ENCODE data around the gene RAB44.

GRCh38 chr6:36752187-36752885 lies 54.7 kb downstream of the RAB44 start:
- TF ChIP-seq FOS (IDR thresholded peaks at IDR 0.05; ENCODE audit: low read depth, low read length) (no peak), BHLHE40 (IDR thresholded peaks at IDR 0.05; ENCODE audit: low read depth, low read length) (no peak), MXI1 (IDR thresholded peaks at IDR 0.05; ENCODE audit: borderline replicate concordance, low read depth, low read length) (no peak), POLR2A (IDR thresholded peaks at IDR 0.05; ENCODE audit: low read depth, low read length) (no peak), NFE2L2 (IDR thresholded peaks at IDR 0.05; ENCODE audit: low read depth, low read length) (no peak), RAD21 (IDR thresholded peaks at IDR 0.05; ENCODE audit: low read length) (no peak), RFX5 (IDR thresholded peaks at IDR 0.05; ENCODE audit: low read depth, low read length) (no peak), CEBPB (IDR thresholded peaks at IDR 0.05; ENCODE audit: low read depth, low read length) (no peak), MAZ (IDR thresholded peaks at IDR 0.05; ENCODE audit: borderline replicate concordance, low read depth, low read length) (no peak)
- TF ChIP-seq, protein P1, sequence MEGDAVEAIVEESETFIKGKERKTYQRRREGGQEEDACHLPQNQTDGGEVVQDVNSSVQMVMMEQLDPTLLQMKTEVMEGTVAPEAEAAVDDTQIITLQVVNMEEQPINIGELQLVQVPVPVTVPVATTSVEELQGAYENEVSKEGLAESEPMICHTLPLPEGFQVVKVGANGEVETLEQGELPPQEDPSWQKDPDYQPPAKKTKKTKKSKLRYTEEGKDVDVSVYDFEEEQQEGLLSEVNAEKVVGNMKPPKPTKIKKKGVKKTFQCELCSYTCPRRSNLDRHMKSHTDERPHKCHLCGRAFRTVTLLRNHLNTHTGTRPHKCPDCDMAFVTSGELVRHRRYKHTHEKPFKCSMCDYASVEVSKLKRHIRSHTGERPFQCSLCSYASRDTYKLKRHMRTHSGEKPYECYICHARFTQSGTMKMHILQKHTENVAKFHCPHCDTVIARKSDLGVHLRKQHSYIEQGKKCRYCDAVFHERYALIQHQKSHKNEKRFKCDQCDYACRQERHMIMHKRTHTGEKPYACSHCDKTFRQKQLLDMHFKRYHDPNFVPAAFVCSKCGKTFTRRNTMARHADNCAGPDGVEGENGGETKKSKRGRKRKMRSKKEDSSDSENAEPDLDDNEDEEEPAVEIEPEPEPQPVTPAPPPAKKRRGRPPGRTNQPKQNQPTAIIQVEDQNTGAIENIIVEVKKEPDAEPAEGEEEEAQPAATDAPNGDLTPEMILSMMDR (conservative IDR thresholded peaks at IDR 0.05; ENCODE audit: low read depth, low read length) = no peak
- TF ChIP-seq, protein P2, sequence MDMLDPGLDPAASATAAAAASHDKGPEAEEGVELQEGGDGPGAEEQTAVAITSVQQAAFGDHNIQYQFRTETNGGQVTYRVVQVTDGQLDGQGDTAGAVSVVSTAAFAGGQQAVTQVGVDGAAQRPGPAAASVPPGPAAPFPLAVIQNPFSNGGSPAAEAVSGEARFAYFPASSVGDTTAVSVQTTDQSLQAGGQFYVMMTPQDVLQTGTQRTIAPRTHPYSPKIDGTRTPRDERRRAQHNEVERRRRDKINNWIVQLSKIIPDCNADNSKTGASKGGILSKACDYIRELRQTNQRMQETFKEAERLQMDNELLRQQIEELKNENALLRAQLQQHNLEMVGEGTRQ (IDR thresholded peaks at IDR 0.05; ENCODE audit: low read depth, low read length) = no peak
- TF ChIP-seq, protein P3, sequence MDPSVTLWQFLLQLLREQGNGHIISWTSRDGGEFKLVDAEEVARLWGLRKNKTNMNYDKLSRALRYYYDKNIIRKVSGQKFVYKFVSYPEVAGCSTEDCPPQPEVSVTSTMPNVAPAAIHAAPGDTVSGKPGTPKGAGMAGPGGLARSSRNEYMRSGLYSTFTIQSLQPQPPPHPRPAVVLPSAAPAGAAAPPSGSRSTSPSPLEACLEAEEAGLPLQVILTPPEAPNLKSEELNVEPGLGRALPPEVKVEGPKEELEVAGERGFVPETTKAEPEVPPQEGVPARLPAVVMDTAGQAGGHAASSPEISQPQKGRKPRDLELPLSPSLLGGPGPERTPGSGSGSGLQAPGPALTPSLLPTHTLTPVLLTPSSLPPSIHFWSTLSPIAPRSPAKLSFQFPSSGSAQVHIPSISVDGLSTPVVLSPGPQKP (IDR thresholded peaks at IDR 0.05; ENCODE audit: borderline replicate concordance, low read depth, low read length) = no peak

Data from IMR-90 (cell line).